ENCODE data around the gene ARHGAP26.

ARHGAP26 gene

DNA sequence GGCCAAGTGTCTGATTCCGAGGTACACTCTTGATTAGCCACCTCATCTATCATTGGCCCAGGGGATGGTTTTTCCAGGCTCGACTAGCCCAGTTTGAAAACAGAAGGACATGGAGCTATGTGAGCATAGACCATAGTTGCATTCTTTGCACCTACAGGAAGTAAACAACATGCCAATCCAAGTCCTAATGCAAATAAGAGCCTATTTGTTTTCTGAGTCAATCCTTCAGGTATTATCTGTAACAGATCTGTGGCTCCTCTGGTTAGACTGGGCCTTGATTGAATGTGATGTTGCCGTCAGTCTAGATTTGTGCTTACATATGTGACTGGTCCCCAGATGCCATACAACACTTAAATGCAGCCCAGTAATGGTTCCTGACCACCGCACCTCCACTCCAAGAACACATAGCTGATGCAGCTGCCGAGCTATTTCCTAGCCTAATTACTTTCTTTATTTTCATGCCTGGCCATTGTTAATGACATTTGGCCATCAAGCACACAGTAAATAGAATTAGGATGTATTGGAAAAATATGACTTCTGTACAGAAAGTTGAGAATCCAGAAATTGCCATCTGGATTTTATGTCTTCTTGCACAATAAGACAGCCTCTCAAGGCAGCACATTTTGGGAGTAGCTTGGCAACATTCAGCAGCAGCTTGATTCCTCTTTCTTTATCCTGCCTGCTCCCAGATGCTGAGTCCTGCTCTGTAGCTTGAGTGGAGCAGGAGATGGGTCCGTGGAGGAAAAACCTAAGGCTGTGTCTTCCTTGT is 29.5 kb upstream of the ARHGAP26 start:
- peak; percentile 29 for DNase-seq (ENCODE audit: extremely low read depth, low read depth)
- no peak for TF ChIP-seq CTCF (IDR thresholded peaks at IDR 0.05; ENCODE audit: low read depth, low read length, missing control alignments)
- no peak overlapping the region for H3K4me3 ChIP-seq (replicated peaks; ENCODE audit: low read depth, low read length)

DNA sequence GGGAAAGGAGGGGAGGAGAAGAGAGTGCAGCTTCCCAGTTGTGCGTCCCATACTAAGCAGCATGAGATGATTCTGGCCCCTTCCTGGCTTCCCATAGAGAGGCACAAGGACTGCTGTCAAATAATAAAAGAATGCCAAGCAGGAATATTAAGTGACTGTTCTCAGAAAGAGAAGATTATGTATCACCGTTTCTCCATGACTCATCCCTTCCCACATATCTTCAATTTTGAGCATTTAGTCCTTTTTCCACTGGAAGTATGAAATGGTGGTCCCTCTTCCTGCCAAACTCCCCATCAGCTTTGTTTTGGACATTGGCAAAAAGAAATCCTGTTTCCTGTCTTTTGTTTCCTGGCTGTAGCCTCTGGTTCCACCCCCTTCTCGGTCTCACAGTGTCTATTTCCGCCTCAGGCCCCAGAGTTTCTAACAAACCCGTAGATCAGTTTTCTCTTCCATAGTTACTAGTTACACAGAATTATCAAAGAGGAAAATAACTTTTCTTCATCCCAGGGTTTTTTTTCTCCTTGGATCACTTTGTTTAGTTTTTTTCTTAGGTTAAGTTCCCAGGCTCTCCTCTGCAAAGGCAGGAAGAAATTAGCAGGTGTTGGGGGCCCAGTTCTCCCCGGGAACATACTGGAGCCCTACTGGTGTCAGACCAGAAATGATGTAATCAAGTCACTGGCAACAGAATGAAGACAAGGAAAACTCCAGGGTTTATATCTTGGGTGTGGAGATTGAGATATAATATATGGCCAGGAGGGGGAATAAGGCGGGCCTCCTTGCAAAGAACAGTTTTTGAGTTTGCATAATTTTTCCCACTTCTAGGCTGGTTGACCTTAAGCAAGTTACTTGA is 26.4 kb upstream of the ARHGAP26 start:
- no peak overlapping the region for H3K4me3 ChIP-seq (replicated peaks; ENCODE audit: low read depth, low read length)
- no peak for TF ChIP-seq CTCF (IDR thresholded peaks at IDR 0.05; ENCODE audit: low read depth, low read length, missing control alignments)
- no peak for DNase-seq (ENCODE audit: extremely low read depth, low read depth)

DNA sequence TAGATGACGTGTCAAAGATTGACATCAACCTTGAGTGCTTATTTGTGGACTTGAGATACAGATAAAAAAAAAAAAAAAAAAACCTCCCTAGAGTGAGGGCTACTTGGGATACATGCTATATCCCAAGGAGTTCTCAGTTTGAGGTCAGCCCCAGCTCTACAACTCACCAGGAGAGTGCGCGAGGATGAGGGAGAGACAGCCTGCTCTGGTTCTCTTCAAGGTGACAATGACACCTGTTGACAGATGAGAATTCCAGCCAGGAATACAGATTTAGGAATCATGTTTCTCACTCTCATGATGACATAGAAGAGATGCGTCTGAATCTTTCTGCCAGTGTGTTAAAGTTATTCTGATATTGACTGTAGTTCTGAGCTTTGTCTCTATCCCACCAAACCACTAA is 24.9 kb upstream of the ARHGAP26 start:
- no peak for DNase-seq (ENCODE audit: extremely low read depth, low read depth)
- H3K4me3 ChIP-seq (replicated peaks; ENCODE audit: low read depth, low read length), result no peak overlapping the region
- no peak for TF ChIP-seq CTCF (IDR thresholded peaks at IDR 0.05; ENCODE audit: low read depth, low read length, missing control alignments)

GRCh38 chr5:142746532-142747433 is 23.4 kb upstream of the ARHGAP26 start:
- DNase-seq (ENCODE audit: extremely low read depth, low read depth), result no peak
- H3K4me3 ChIP-seq (replicated peaks; ENCODE audit: low read depth, low read length), result no peak overlapping the region
- TF ChIP-seq CTCF (IDR thresholded peaks at IDR 0.05; ENCODE audit: low read depth, low read length, missing control alignments), result no peak

DNA sequence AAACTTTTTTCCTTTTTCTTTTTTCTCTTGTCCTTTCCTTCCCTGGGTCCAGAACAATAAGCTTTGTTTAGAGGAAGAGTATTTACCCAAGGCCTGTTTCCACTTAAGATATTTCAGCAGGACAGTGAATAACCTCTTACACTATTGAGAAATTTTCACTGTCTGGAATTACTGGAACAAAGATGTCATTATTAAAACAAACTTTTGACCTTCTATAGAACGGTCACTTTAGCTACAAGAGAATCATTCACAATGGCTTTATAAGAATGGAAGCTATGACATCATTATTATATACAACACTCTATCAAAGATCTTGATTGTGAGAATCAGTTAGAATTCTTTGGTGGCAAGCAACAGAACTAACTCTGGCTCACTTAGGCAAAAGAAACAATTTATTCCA is 22.0 kb upstream of the ARHGAP26 start:
- TF ChIP-seq CTCF (IDR thresholded peaks at IDR 0.05; ENCODE audit: low read depth, low read length, missing control alignments), result no peak
- DNase-seq (ENCODE audit: extremely low read depth, low read depth), result no peak

GRCh38 chr5:142748568-142749249 is 21.5 kb upstream of the ARHGAP26 start:
- peak; percentile 32 for TF ChIP-seq CTCF (IDR thresholded peaks at IDR 0.05; ENCODE audit: low read depth, low read length, missing control alignments)
- no peak for DNase-seq (ENCODE audit: extremely low read depth, low read depth)
- H3K4me3 ChIP-seq (replicated peaks; ENCODE audit: low read depth, low read length), result no peak overlapping the region

More for the DNA sequence above, 22.0 kb upstream of the ARHGAP26 start:
- no peak overlapping the region for H3K4me3 ChIP-seq (replicated peaks; ENCODE audit: low read depth, low read length)

Measured in HFF-Myc (cell line).